D721Med (cell line): Measurements from ENCODE around the gene RNF112.

Experiments used
- DNase-seq: peaks from one replicate; pipeline ENCODE4 v3.0.0; 2011; ENCODE audit warnings: low spot score; ENCODE audit not compliant: insufficient read length
- FAIRE-seq: peaks from 2 replicates; lab custom pipeline; 2011; peaks lifted over from hg19 to GRCh38; lab: Jason Lieb, UNC
- TF ChIP-seq, protein P1 (sequence below): IDR thresholded peaks from 2 replicates; pipeline ENCODE4 v1.5.1; 2012; ENCODE audit warnings: mild to moderate bottlenecking, control low read depth; ENCODE audit not compliant: insufficient read depth; ENCODE audit errors: missing control alignments

The RNF112 gene

GRCh38 chr17:19391432-19391831 lies 19.6 kb upstream of the RNF112 start:
- TF ChIP-seq, protein P1, sequence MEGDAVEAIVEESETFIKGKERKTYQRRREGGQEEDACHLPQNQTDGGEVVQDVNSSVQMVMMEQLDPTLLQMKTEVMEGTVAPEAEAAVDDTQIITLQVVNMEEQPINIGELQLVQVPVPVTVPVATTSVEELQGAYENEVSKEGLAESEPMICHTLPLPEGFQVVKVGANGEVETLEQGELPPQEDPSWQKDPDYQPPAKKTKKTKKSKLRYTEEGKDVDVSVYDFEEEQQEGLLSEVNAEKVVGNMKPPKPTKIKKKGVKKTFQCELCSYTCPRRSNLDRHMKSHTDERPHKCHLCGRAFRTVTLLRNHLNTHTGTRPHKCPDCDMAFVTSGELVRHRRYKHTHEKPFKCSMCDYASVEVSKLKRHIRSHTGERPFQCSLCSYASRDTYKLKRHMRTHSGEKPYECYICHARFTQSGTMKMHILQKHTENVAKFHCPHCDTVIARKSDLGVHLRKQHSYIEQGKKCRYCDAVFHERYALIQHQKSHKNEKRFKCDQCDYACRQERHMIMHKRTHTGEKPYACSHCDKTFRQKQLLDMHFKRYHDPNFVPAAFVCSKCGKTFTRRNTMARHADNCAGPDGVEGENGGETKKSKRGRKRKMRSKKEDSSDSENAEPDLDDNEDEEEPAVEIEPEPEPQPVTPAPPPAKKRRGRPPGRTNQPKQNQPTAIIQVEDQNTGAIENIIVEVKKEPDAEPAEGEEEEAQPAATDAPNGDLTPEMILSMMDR: no peak
- FAIRE-seq: no peak

DNA sequence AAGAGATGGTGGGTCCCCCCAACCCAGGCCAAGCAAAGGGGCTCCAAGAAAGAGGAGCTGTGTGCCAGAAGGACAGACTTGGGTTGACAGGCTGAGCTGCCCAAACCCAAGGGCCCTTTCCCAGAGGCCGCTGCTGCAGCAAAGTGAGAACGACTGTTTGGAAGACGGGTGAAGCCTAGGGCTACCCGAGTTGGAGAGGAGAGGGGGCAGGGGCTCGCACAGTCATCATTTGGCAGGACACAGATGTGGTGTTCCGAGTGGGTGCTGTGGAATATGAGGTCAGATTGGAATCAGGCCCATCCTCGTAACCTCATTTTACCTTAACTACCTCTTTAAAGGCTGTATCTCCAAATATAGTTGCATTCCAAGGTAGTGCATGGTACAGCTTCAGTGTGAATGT lies 18.7 kb upstream of the RNF112 start:
- FAIRE-seq: no peak
- DNase-seq: no peak
- TF ChIP-seq, protein P1: no peak

More at GRCh38 chr17:19391432-19391831, 19.6 kb upstream of the RNF112 start:
- no peak for DNase-seq

DNA sequence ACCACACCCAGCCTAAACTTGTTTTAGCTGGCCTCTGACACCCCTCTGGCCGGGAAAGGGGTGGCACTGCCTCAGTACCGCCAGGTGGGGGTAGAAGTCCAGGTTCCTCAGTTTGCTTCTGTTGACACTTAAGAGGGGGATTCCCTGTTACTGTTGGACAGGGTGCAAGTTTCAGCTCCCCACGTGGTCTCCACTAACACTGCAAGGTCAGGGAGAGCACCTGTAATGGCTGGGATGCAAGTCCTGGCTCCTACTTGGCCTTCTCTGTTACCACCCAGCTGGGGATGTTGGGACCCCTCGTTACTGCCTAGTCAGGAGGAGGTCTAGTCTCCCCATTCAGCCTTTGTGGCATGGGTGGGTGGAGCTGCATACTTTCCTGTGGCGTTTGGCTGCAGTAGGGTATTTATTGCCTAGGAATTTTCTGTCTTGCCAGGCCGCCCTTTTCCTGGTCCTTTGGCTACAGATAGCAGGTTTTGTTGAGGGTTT lies 13.4 kb upstream of the RNF112 start:
- FAIRE-seq (no peak), DNase-seq (no peak)
- TF ChIP-seq, protein P1: no peak

GRCh38 chr17:19398301-19399181 lies 12.5 kb upstream of the RNF112 start:
- no peak for FAIRE-seq
- TF ChIP-seq, protein P1: no peak
- no peak for DNase-seq

DNA sequence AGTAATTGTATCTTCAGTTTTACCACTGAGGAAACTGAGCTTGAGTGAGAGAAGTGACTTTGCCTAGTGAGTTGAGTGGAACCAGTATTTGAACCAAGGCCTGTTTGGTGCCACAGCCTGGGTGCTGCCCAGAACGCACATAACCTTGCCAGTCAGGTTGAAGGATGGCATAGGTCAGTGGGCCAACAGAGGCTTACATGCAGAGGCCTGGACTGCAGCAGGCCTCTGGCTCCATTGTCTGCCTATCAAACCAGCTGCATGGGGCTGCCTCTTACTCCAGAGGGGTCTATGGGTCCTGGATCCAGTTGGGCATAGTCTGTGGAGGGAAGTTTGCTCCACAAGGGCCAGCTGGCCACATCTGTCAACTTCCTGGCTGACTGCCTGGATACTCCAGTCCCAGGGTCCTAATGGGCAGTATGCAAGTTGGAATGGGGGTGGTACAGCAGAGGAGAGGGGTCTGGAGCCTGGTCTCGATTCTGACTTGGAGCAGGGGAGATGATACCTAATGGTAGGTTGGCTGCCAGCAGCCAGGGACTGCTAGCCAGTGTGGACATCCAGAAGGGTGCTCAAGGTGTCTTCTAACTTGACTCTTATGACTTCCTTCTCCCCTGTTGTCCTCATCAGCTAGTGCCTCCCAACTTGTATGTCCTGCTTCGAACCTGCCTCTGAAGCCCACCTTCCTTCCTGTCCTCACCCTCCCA lies 11.1 kb upstream of the RNF112 start:
- FAIRE-seq: no peak
- TF ChIP-seq, protein P1: no peak
- DNase-seq: no peak

- no peak for FAIRE-seq
- DNase-seq: no peak
- TF ChIP-seq, protein P1: no peak
Observed at GRCh38 chr17:19401321-19402010, 9.6 kb upstream of the RNF112 start.
